Lung (tissue), 12 donors: ENCODE data around the gene PRKG1. TPM values are rescaled to one million over a fixed set of nuclear protein-coding genes. Genes with fewer than 3 reads are reported as not detected.
A peak's percentile ranks its signal among the peaks of the same experiment; 100 is the strongest.
"Not testable (repeated sequence)": the region's sequence is repeated elsewhere in the genome, so short reads cannot be mapped to it uniquely, and the experiment has no call there.

Experiments used
- ATAC-seq: fragments of 200-7000 bp; cut with Tn5 transposase; one replicate; pipeline ENCODE4 v1.9.1; 2020; ENCODE audit warnings: moderate number of reproducible peaks; ENCODE audit not compliant: insufficient read depth, low FRiP score
- DNase-seq, 3 donors: peaks; one replicate each; pipeline ENCODE4 v3.0.0-alpha.2; 2013 to 2017
- H3K27ac ChIP-seq, 2 donors: one replicate each; pipeline ENCODE4 v1.5.1; 2013; ENCODE audit warnings: mild to moderate bottlenecking in 2 of 2, moderate library complexity in 2 of 2, control low read depth in 1 of 2, inconsistent platforms in 1 of 2, low read depth in 1 of 2, low read length in 1 of 2
- H3K27me3 ChIP-seq, 3 donors: one replicate each; pipeline ENCODE4 v1.5.1; 2013; ENCODE audit warnings: low read length in 2 of 3; ENCODE audit not compliant: control insufficient read depth in 3 of 3, insufficient read depth in 3 of 3
- H3K36me3 ChIP-seq, 4 donors: one replicate each; pipeline ENCODE4 v1.5.1; 2013; ENCODE audit warnings: low read length in 4 of 4, mild to moderate bottlenecking in 1 of 4, moderate library complexity in 1 of 4; ENCODE audit not compliant: control insufficient read depth in 4 of 4, insufficient read depth in 4 of 4
- H3K4me1 ChIP-seq, 5 donors: one replicate each; pipeline ENCODE4 v1.5.1; 2013; ENCODE audit warnings: low read length in 5 of 5, mild to moderate bottlenecking in 2 of 5, moderate library complexity in 1 of 5; ENCODE audit not compliant: control insufficient read depth in 5 of 5, insufficient read depth in 5 of 5
- H3K4me3 ChIP-seq: one replicate; pipeline ENCODE4 v1.5.1; 2013; ENCODE audit warnings: mild to moderate bottlenecking, control low read depth, moderate library complexity
- H3K9ac ChIP-seq, 2 donors: one replicate each; pipeline ENCODE4 v1.5.1; 2013; ENCODE audit warnings: low read length in 2 of 2, control low read depth in 1 of 2; ENCODE audit not compliant: insufficient read depth in 1 of 2
- H3K9me3 ChIP-seq, 4 donors: one replicate each; pipeline ENCODE4 v1.5.1; 2013; ENCODE audit warnings: low read length in 3 of 4, mild to moderate bottlenecking in 1 of 4, moderate library complexity in 1 of 4; ENCODE audit not compliant: control insufficient read depth in 4 of 4, insufficient read depth in 3 of 4
- CTCF ChIP-seq: IDR thresholded peaks from 2 replicates; pipeline ENCODE4 v1.5.1; 2012; ENCODE audit warnings: mild to moderate bottlenecking; ENCODE audit errors: control extremely low read depth, extremely low read depth
- WGBS, 2 donors: extraction: QIAGEN DNeasy Blood & Tissue Kit; methylation state at CpG; one replicate each; pipeline ENCODE4 v1.1.7; 2013; 5-methylcytosine and 5-hydroxymethylcytosine counted together
- polyA plus RNA-seq, 2 donors: library from polyadenylated mRNA; stranded (reverse); fragments of 200-250 nt; gene quantifications; one replicate each; pipeline ENCODE4 v1.2.1, GENCODE V29; 2013
- total RNA-seq, 2 donors: library from RNA; depleted of rRNA in 1 of 2; stranded (reverse); fragments of >200 nt in 1 of 2; gene quantifications; one replicate each; pipeline ENCODE4 v1.2.1, GENCODE V29; 2014 to 2021
- donor health status: control.
- donor health status: control.
- donor health status: Bipolar disorder and iron deficiency.
- donor health status: healthy.
- donor health status: DM: yes; HTN: yes; CAD: no.

PRKG1 gene
- total and polyA plus RNA-seq, 4 donors = 2.1 to 50.8 (median 15.1) TPM

DNA sequence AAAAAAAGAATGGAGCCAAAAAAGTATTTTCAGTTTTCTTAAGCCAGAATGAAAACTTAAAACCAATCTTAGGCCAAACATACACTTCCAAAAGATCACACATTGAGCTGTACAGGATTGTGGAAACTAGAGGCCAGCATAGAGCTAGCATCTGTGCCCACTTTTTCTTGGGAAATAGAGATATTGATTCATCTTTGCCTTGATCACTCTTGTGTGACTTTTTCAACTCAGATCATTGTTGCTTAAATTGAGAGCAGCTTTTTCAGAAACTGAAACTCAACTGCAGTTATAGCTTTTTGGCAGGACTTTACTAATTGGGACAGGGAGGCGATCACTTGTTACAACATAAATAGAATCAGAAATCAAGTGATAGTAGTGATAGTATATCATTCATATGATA is 132.2 kb downstream of the PRKG1 start:
- Histone ChIP-seq H3K36me3 (no peaks in the 10 kb centered on the region), H3K4me1 (peaks cover 0 to 14% (median 2%) of the 10 kb centered on the region in 5 donors), H3K4me3 (no peak overlapping the region), H3K27me3 (no peaks in the 10 kb centered on the region), H3K27ac (no peak overlapping the region), H3K9me3 (no peaks in the 10 kb centered on the region), H3K9ac (no peak overlapping the region)
- TF ChIP-seq CTCF = no peak
- DNase-seq (peak in 2 of 3 donors; percentile 23 to 34), ATAC-seq (no peak)
- 86 to 91% methylated on average over 1 of the region's 1 CpG for WGBS, 2 donors

DNA sequence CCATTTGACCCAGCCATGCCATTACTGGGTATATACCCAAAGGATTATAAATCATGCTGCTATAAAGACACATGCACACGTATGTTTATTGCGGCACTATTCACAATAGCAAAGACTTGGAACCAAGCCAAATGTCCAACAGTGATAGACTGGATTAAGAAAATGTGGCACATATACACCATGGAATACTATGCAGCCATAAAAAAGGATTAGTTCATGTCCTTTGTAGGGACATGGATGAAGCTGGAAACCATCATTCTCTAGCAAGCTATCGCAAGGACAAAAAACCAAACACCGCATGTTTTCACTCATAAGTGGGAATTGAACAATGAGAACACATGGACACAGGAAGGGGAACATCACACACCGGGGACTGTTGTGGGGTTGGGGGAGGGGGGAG is 138.7 kb downstream of the PRKG1 start:
- not testable (repeated sequence) for DNase-seq, H3K27me3 ChIP-seq, ATAC-seq, H3K36me3 ChIP-seq, H3K9ac ChIP-seq, H3K27ac ChIP-seq, H3K9me3 ChIP-seq, H3K4me3 ChIP-seq
- 92 to 95% methylated on average over 3 of the region's 5 CpGs for WGBS, 2 donors
- peaks cover 0 to 37% (median 6%) of the 10 kb centered on the region in 5 donors for H3K4me1 ChIP-seq

DNA sequence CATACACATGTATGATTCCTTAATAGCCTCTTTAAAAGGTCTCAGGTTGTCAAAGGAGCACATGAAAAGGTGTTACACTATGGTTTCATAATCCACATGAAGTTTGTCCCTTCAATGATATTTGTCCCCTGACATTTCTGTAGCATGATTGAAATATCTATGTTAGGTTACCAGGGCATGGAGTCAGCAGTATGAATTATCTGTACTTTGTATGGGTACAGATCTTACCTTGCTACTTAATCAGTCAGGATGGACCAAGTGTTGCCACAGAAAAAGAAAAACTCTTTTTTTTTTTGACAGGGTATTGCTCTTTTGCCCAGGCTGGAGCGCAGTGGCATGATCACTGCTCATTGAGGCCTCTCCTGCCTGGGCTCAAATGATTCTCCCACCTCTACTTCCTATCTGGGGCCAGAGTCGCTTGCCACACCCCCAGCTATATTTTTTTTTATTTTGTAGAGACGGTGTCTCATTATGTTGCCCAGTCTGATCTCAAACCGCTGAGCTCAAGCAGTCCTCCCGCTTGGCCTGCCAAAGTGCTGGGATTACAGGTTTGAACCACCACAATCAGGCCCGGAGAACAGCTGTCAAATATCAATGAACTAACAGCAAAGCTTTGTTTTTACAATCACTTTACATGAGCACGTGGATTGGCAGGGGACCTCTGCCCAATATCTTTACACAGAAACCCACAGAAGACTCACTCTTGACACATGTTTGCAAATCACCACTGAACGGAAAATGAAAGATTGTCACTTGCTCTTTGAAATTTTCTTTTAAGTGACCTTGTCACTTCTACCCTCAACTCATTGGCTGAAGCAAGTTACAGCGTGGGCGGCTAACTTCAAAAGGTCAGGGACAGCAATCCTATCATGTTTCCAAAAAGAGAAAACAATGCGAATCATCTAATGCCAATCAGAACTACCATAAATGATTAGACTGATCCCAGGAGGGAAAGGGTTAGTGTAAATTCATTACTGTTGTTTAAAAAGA is 140.2 kb downstream of the PRKG1 start:
- Histone ChIP-seq H3K9me3 (no peaks in the 10 kb centered on the region), H3K27me3 (no peaks in the 10 kb centered on the region), H3K9ac (no peak overlapping the region), H3K4me3 (no peak overlapping the region), H3K4me1 (peaks cover 0 to 31% (median 6%) of the 10 kb centered on the region in 5 donors), H3K36me3 (no peaks in the 10 kb centered on the region), H3K27ac (no peak overlapping the region)
- no peak for ATAC-seq
- WGBS, 2 donors = 78 to 83% methylated on average over 11 of the region's 11 CpGs
- DNase-seq = peak; percentile 25 to 74 (median 63)
- no peak for TF ChIP-seq CTCF
